Prostate gland (tissue), 2 donors: ENCODE results near the gene GSTK1.

Experiments used
- POLR2A ChIP-seq: fragments of 450-650 bp; IDR thresholded peaks from one replicate; pipeline ENCODE4 v1.6.1; 2016; ENCODE audit warnings: antibody characterized with exemption, mild to moderate bottlenecking
- POLR2AphosphoS5 ChIP-seq: sonication (generic); formaldehyde crosslinking; IDR thresholded peaks from one replicate; pipeline ENCODE4 v1.6.1; 2017; ENCODE audit warnings: antibody characterized with exemption
- TF ChIP-seq, protein P1 (sequence below), 4 experiments: fragments of 200-600 bp in 2 of 4; fragments of 450-650 bp in 2 of 4; sonication (generic) in 2 of 4; IDR thresholded peaks; 1 replicate in 3 of 4; 2 replicates in 1 of 4; pipeline ENCODE4 v1.5.1; 2016 to 2019; ENCODE audit warnings: antibody characterized with exemption in 4 of 4, mild to moderate bottlenecking in 2 of 4, moderate library complexity in 2 of 4

- TF ChIP-seq, protein P1, sequence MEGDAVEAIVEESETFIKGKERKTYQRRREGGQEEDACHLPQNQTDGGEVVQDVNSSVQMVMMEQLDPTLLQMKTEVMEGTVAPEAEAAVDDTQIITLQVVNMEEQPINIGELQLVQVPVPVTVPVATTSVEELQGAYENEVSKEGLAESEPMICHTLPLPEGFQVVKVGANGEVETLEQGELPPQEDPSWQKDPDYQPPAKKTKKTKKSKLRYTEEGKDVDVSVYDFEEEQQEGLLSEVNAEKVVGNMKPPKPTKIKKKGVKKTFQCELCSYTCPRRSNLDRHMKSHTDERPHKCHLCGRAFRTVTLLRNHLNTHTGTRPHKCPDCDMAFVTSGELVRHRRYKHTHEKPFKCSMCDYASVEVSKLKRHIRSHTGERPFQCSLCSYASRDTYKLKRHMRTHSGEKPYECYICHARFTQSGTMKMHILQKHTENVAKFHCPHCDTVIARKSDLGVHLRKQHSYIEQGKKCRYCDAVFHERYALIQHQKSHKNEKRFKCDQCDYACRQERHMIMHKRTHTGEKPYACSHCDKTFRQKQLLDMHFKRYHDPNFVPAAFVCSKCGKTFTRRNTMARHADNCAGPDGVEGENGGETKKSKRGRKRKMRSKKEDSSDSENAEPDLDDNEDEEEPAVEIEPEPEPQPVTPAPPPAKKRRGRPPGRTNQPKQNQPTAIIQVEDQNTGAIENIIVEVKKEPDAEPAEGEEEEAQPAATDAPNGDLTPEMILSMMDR (IDR thresholded peaks at IDR 0.05): peak; percentile 93 to 99 (median 99)
- peak; percentile 70 for TF ChIP-seq POLR2AphosphoS5
- no peak for TF ChIP-seq POLR2A
Measured at GRCh38 chr7:143214789-143215679, 48.2 kb upstream of the GSTK1 start.
